Mesodermal cell (in vitro differentiated cells): ENCODE results near the gene GSDMA.
A peak's percentile ranks its signal among the peaks of the same experiment; 100 is the strongest.

Source experiments
- H3K27ac ChIP-seq: 2 replicates; pipeline ENCODE4 v1.7.0; 2013; ENCODE audit warnings: mild to moderate bottlenecking, low read depth, low read length, moderate library complexity; ENCODE audit not compliant: severe bottlenecking
- H3K36me3 ChIP-seq: 2 replicates; pipeline ENCODE4 v1.7.1; 2013; ENCODE audit warnings: mild to moderate bottlenecking, low read length, moderate library complexity; ENCODE audit not compliant: control insufficient read depth, insufficient read depth
- H3K4me1 ChIP-seq: one replicate; pipeline ENCODE4 v1.7.1; 2013; ENCODE audit warnings: mild to moderate bottlenecking, low read length; ENCODE audit not compliant: insufficient read depth, control insufficient read depth, poor library complexity, severe bottlenecking
- H3K4me3 ChIP-seq: 2 replicates; pipeline ENCODE4 v1.7.0; 2013; ENCODE audit warnings: low read length, control low read depth, mild to moderate bottlenecking; ENCODE audit not compliant: insufficient read depth, poor library complexity, severe bottlenecking; ENCODE audit errors: extremely low read depth
- H3K9me3 ChIP-seq: 2 replicates; pipeline ENCODE4 v1.7.1; 2013; ENCODE audit warnings: mild to moderate bottlenecking, low read length, moderate library complexity; ENCODE audit not compliant: control insufficient read depth
- WGBS, 2 experiments: methylation state at CpG; one replicate each; pipeline ENCODE4 v1.1.5; 2013; ENCODE audit warnings: missing lambda C conversion rate in 2 of 2; ENCODE audit not compliant: insufficient coverage in 2 of 2; 5-methylcytosine and 5-hydroxymethylcytosine counted together

GSDMA gene

DNA sequence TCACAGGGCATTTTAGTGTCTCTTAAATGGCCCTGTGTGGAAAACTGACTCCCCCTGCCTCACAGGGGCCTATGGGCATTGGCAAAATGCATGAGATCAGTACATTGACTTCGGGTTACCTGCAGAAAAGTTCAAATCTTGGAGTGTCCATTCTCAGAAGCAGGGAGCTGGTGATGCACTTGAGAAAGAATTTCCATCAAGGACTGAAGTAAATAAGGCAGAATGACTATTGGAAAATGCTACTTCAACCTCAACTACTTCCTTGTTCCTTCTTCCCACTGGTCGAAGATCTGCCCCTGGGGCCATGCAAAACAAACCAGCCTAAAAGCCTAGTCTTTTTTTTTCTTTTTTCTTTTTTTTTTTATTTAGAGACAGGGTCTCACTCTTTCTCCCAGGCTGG, 13.8 kb upstream of the GSDMA start:
- Histone ChIP-seq H3K27ac (no peak overlapping the region), H3K9me3 (no peaks in the 10 kb centered on the region), H3K4me3 (no peak overlapping the region), H3K4me1 (peaks cover 11% of the 10 kb centered on the region), H3K36me3 (no peaks in the 10 kb centered on the region)
- 86% methylated on average over 1 of the region's 2 CpGs; no CpG with 5 or more reads in 1 of the 2 experiments for WGBS, 2 experiments

DNA sequence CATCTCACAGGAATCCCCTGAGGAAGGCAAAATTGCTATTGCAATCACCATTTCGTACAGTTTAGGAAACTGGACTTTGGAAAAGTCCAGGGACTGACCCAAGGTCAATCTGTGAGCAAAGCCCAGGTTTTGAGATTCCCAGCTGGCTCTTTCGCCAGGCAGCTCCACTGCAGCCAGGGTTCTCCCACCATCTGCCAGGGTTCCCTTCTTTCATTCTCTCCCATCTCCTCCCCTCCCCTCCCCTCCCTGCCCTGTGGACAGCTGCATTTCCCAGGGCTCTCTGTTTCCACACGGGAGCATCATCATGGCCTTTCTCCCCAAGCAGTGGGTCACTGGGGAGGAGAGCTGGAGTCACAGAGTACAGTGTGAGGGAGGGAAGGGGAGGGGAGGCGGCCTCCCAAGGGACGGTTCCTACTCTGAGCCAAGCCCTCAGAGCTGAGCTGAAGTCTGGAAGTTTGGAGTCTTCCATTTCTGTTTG, 11.9 kb upstream of the GSDMA start:
- Histone ChIP-seq H3K36me3 (no peaks in the 10 kb centered on the region), H3K4me3 (no peak overlapping the region), H3K9me3 (no peaks in the 10 kb centered on the region), H3K4me1 (peaks cover 11% of the 10 kb centered on the region), H3K27ac (no peak overlapping the region)
- 81 to 98% methylated on average over 3 of the region's 5 CpGs for WGBS, 2 experiments

GRCh38 chr17:39951924-39952679, 10.7 kb upstream of the GSDMA start:
- Histone ChIP-seq H3K36me3 (no peaks in the 10 kb centered on the region), H3K9me3 (no peaks in the 10 kb centered on the region), H3K27ac (no peak overlapping the region), H3K4me1 (peaks cover 11% of the 10 kb centered on the region), H3K4me3 (peak overlapping the region; percentile 30)
- WGBS, 2 experiments = 69 to 79% methylated on average over 14 to 17 of the region's 22 CpGs

DNA sequence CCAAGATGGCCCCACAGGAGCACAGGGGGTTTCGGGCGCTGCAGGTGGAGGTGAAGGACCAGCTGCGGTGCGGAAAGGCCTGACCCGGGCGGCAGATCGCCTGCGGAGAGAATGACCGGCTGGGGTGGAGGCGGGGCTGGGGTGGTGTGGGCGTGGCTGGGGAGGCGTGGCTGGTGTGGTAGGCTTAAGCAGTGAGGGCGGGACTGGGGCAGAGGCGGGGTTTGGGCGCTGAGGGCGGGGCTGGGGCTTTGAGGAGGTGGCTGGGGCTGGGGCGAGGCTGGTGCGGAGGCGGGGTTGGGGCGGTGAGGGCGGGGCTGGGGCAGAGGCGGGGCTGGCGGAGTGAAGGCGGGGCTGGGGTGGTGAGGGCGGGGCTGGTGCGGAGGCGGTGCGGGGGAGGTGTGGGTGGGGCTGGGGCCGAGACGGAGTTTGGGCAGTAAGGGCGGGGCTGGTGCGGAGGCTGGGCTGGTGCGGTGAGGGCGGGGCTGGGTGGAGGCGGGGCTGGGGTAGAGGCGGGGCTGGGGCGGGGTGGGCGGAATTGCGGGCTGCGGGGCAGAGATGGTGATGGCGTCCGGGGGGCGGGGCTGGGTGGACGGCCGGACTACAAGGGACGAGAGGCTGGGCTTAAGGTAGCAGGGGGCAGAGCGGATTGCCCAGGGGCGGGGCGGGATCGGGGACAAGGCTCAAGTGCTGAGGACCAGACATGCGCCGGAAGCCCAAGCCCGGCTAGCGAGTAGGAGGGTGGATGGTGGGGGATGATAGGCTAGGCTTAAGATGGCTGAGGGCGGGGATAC, 9.9 kb upstream of the GSDMA start:
- Histone ChIP-seq H3K36me3 (no peaks in the 10 kb centered on the region), H3K9me3 (no peaks in the 10 kb centered on the region), H3K27ac (no peak overlapping the region), H3K4me3 (peak overlapping the region; percentile 33), H3K4me1 (peaks cover 11% of the 10 kb centered on the region)
- 3 to 6% methylated on average over 8 to 22 of the region's 55 CpGs for WGBS, 2 experiments

- H3K4me1 ChIP-seq = peaks cover 11% of the 10 kb centered on the region
- H3K4me3 ChIP-seq = peak overlapping the region; percentile 33
- H3K27ac ChIP-seq = no peak overlapping the region
- WGBS, 2 experiments = 29 to 43% methylated on average over 6 to 8 of the region's 9 CpGs
- no peaks in the 10 kb centered on the region for H3K36me3 ChIP-seq
- H3K9me3 ChIP-seq = no peaks in the 10 kb centered on the region
These were observed 9.3 kb upstream of the GSDMA start for GRCh38 chr17:39953471-39953888.

DNA sequence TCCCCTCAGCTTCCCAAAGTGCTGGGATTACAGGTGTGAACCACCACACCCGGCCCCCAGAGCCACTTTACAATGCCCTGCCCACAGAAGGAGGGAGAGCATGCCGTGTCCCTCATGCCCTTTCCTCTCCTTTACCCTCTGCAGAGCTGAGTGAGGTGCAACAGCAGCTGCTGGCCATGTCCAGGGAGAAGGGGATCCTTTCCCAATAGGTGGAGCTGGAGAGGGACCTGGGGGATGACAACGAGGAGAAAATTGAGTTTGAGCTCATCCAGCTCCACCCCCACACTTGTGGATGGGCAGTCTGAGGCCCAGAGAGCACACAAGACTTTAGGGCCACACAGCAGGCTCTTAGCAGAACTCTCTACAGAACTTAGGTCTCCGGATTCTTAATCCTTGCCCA, 7.9 kb upstream of the GSDMA start:
- H3K4me3 ChIP-seq = no peak overlapping the region
- no peaks in the 10 kb centered on the region for H3K9me3 ChIP-seq
- no peak overlapping the region for H3K27ac ChIP-seq
- peaks cover 3% of the 10 kb centered on the region for H3K4me1 ChIP-seq
- H3K36me3 ChIP-seq = no peaks in the 10 kb centered on the region
- WGBS, 2 experiments = 82 to 89% methylated on average over 1 to 2 of the region's 4 CpGs

GRCh38 chr17:39955726-39956225, 7.0 kb upstream of the GSDMA start:
- Histone ChIP-seq H3K27ac (no peak overlapping the region), H3K4me3 (no peak overlapping the region), H3K9me3 (no peaks in the 10 kb centered on the region), H3K4me1 (peaks cover 3% of the 10 kb centered on the region), H3K36me3 (no peaks in the 10 kb centered on the region)
- WGBS, 2 experiments = 100% methylated on average over 1 of the region's 4 CpGs; no CpG with 5 or more reads in 1 of the 2 experiments

DNA sequence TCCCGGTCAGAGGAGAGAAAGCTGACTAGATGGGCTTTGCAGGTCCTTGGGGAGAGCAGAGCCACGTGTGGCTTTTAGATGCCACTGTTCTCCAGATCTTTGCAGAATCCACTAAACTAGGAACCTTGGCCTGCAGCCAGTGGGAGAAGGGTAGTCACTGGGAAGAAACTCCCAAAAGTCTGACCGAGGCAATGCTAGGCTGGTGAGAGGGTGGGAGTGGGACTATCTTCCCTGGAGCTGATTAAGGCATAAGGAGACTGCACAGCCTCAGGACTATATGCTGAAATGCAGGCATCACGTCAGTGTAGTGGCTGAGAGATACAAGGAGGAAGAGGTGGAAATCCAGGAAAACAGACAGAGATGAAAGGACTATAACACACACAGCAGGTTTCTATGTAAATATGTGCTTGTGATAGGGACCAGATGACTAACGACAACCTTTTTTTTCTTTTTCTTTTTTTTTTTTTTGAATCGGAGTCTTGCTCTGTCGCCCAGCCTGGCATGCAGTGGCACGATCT, 2.2 kb upstream of the GSDMA start:
- Histone ChIP-seq H3K4me3 (no peak overlapping the region), H3K9me3 (no peaks in the 10 kb centered on the region), H3K4me1 (no peaks in the 10 kb centered on the region), H3K36me3 (no peaks in the 10 kb centered on the region), H3K27ac (no peak overlapping the region)
- WGBS, 2 experiments = 80 to 86% methylated on average over 2 to 6 of the region's 8 CpGs

DNA sequence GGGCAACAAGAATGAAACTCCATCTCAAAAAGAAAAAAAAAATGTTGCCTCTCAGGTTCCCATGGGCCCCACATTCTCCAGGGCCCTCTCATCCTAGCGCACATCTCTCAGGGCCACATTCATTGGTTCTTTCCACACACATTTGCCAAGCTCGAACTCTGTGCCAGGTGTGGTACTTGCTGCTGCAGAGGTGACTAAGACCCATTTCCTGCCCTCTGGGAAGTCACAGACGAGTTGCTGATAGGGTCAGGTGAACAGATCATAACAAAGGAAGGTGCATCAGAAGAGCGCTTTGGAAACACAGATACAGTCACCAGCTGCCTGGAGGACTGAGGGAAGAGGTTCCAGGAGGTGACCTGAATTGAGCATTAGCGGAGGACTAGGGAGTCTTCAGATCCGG, 1.0 kb downstream of the GSDMA start:
- Histone ChIP-seq H3K4me3 (no peak overlapping the region), H3K36me3 (no peaks in the 10 kb centered on the region), H3K9me3 (no peaks in the 10 kb centered on the region), H3K27ac (no peak overlapping the region), H3K4me1 (no peaks in the 10 kb centered on the region)
- 87 to 89% methylated on average over 6 of the region's 6 CpGs for WGBS, 2 experiments

DNA sequence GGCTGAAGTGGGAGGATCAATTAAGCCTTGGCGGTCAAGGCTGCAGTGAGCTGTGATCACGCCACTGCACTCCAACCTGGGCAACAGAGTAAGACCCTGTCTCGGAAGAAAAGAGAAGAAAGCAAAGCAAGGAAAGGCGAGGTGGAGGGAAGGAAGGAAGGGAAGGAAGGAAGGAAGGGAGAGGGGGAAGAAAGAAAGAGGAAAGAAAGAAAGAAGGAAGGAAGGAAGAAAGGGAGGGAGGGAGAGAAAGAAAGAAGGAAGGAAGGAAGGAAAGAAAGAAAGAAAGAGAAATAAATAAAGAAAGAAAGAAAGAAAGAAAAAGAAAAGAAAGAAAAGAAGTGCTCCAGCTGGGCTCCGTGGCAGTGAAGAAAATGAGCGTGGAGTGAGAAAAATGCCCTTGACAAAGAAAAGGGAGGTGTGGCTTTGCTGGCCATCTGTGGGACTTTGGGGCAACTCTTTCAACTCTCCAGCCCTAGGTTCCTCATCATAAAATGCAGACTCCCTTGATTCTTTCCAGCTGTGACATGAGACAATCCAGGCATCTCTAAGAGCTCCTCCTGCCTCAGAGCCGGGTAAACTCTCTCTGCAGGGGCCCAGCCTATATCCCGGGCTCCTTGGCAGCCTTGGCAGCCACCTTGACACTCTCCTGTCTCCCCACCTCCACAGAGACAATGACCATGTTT, 2.4 kb downstream of the GSDMA start:
- Histone ChIP-seq H3K9me3 (no peaks in the 10 kb centered on the region), H3K4me1 (no peaks in the 10 kb centered on the region), H3K27ac (no peak overlapping the region), H3K36me3 (no peaks in the 10 kb centered on the region), H3K4me3 (no peak overlapping the region)
- WGBS, 2 experiments = 71 to 79% methylated on average over 8 of the region's 8 CpGs
